Cardiac muscle cell (in vitro differentiated cells and primary cell): ENCODE results near the gene CADPS2. TPM values are rescaled to one million over a fixed set of nuclear protein-coding genes. Genes with fewer than 3 reads are reported as not detected.

Experiments used
- DNase-seq, 2 donors: peaks; one replicate each; pipeline versions ENCODE4 v3.0.0 to v3.0.0-alpha.2; 2010 to 2017; ENCODE audit warnings: low read depth in 1 of 2, low spot score in 1 of 2
- H3K27ac ChIP-seq: fragments of 200-600 bp; sonication (generic); 2 replicates; pipeline ENCODE4 v1.5.1; 2016
- H3K27me3 ChIP-seq: fragments of 200-600 bp; sonication (generic); 2 replicates; pipeline ENCODE4 v1.6.0; 2016; ENCODE audit warnings: control low read depth
- H3K36me3 ChIP-seq: fragments of 200-600 bp; sonication (generic); 2 replicates; pipeline ENCODE4 v1.5.1; 2016; ENCODE audit warnings: control low read depth
- H3K4me1 ChIP-seq: fragments of 200-600 bp; sonication (generic); 2 replicates; pipeline ENCODE4 v1.8.1; 2017; ENCODE audit warnings: low read depth, mild to moderate bottlenecking, mixed run types
- H3K4me3 ChIP-seq: fragments of 200-600 bp; sonication (generic); 2 replicates; pipeline ENCODE4 v1.5.1; 2016; ENCODE audit warnings: mild to moderate bottlenecking
- H3K9me3 ChIP-seq: fragments of 200-600 bp; sonication (generic); 2 replicates; pipeline ENCODE4 v1.5.1; 2017; ENCODE audit warnings: low read depth, mild to moderate bottlenecking, control low read depth
- CTCF ChIP-seq: IDR thresholded peaks from 2 replicates; pipeline ENCODE4 v1.5.1; 2012; ENCODE audit warnings: low read depth, mild to moderate bottlenecking, low read length
- polyA plus RNA-seq: library from polyadenylated mRNA; unstranded; fragments of >200 nt; fragmentation: Nextera tagmentation; extraction: Ambion mirVana; gene quantifications from 2 replicates; pipeline ENCODE4 v1.2.1, GENCODE V29; 2016
- total RNA-seq: library from RNA; depleted of rRNA; stranded (reverse); fragments of >200 nt; gene quantifications from 2 replicates; pipeline ENCODE4 v1.2.3, GENCODE V29; 2016

Gene CADPS2
- total and polyA plus RNA-seq, 2 experiments from 2014 or later, result 15.0 to 17.2 TPM

- no peaks in the 10 kb centered on the region for H3K4me1 ChIP-seq
- no peak for DNase-seq
- no peaks in the 10 kb centered on the region for H3K27me3 ChIP-seq
- no peak overlapping the region for H3K27ac ChIP-seq
- no peaks in the 10 kb centered on the region for H3K9me3 ChIP-seq
- no peak for TF ChIP-seq CTCF
- H3K36me3 ChIP-seq, result no peaks in the 10 kb centered on the region
- no peak overlapping the region for H3K4me3 ChIP-seq
These were observed 150.1 kb downstream of the CADPS2 start for GRCh38 chr7:122736183-122736582.

- Histone ChIP-seq H3K27ac (no peak overlapping the region), H3K9me3 (no peaks in the 10 kb centered on the region), H3K4me3 (no peak overlapping the region), H3K27me3 (no peaks in the 10 kb centered on the region), H3K4me1 (peaks cover 16% of the 10 kb centered on the region), H3K36me3 (no peaks in the 10 kb centered on the region)
- no peak for TF ChIP-seq CTCF
- DNase-seq, result no peak
These were observed 158.5 kb downstream of the CADPS2 start for GRCh38 chr7:122727759-122728158.

- Histone ChIP-seq H3K9me3 (no peaks in the 10 kb centered on the region), H3K4me1 (peaks cover 16% of the 10 kb centered on the region), H3K36me3 (no peaks in the 10 kb centered on the region), H3K27ac (peak overlapping the region; percentile 4), H3K27me3 (no peaks in the 10 kb centered on the region), H3K4me3 (no peak overlapping the region)
- no peak for TF ChIP-seq CTCF
- no peak for DNase-seq
These were observed 158.9 kb downstream of the CADPS2 start for GRCh38 chr7:122727354-122727753.

- Histone ChIP-seq H3K9me3 (no peaks in the 10 kb centered on the region), H3K27me3 (no peaks in the 10 kb centered on the region), H3K27ac (peak overlapping the region; percentile 4), H3K36me3 (no peaks in the 10 kb centered on the region), H3K4me3 (no peak overlapping the region), H3K4me1 (peaks cover 16% of the 10 kb centered on the region)
- peak in 1 of 2 donors; percentile 1 for DNase-seq
- TF ChIP-seq CTCF, result no peak
These were observed 159.4 kb downstream of the CADPS2 start for GRCh38 chr7:122726881-122727280.

GRCh38 chr7:122724366-122724765 lies 161.9 kb downstream of the CADPS2 start:
- Histone ChIP-seq H3K9me3 (no peaks in the 10 kb centered on the region), H3K27ac (no peak overlapping the region), H3K27me3 (no peaks in the 10 kb centered on the region), H3K36me3 (no peaks in the 10 kb centered on the region), H3K4me3 (no peak overlapping the region), H3K4me1 (peaks cover 16% of the 10 kb centered on the region)
- TF ChIP-seq CTCF, result no peak
- DNase-seq, result no peak
